ENCODE measurements around the gene PRR35. TPM values are rescaled to one million over a fixed set of nuclear protein-coding genes. Genes with fewer than 3 reads are reported as not detected.

The PRR35 gene
- total RNA-seq, 1 experiment from 2014 or later: not detected

DNA sequence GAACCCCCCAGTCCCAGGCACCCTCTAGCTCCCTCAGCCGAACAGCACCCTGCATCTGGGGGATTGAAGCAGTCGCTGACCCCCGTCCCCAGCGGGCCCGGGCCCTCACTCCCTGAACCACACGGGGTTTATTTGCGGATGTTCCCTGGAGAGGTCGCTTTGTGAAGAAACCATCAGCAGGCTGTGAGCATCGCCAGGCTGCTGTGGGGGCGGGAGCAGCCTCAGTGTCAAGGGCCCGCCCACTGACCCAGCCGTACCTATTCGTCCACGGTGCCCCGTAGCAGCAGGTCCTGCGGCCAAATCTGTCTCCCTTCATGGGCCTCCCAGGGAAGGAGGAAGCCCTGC, 23.2 kb downstream of the PRR35 start:
- H3K4me2 ChIP-seq (ENCODE audit: low read length): no peak overlapping the region
- H3K27ac ChIP-seq (ENCODE audit: low read length): no peak overlapping the region
- no peaks in the 10 kb centered on the region for H3K9me3 ChIP-seq (ENCODE audit: low read length)
- DNase-seq (no peak), ATAC-seq (no peak)
- ChIA-PET POLR2A (ENCODE audit: unreplicated experiment) (interaction anchor here (0.6 kb wide), 1 partner anchor 112 kb away, joined by 3 read pairs; no protein-coding TSS in a partner anchor), CTCF (no interaction called here)
- H3F3A ChIP-seq (ENCODE audit: low read length, unreplicated experiment): no peaks in the 10 kb centered on the region
- H4K20me1 ChIP-seq (ENCODE audit: low read length): no peaks in the 10 kb centered on the region
- no peak overlapping the region for H3K4me3 ChIP-seq (ENCODE audit: low read length)
- TF ChIP-seq EZH2phosphoT487 (IDR thresholded peaks at IDR 0.05; ENCODE audit: borderline replicate concordance, low read length): no peak
- TF ChIP-seq, protein P1, sequence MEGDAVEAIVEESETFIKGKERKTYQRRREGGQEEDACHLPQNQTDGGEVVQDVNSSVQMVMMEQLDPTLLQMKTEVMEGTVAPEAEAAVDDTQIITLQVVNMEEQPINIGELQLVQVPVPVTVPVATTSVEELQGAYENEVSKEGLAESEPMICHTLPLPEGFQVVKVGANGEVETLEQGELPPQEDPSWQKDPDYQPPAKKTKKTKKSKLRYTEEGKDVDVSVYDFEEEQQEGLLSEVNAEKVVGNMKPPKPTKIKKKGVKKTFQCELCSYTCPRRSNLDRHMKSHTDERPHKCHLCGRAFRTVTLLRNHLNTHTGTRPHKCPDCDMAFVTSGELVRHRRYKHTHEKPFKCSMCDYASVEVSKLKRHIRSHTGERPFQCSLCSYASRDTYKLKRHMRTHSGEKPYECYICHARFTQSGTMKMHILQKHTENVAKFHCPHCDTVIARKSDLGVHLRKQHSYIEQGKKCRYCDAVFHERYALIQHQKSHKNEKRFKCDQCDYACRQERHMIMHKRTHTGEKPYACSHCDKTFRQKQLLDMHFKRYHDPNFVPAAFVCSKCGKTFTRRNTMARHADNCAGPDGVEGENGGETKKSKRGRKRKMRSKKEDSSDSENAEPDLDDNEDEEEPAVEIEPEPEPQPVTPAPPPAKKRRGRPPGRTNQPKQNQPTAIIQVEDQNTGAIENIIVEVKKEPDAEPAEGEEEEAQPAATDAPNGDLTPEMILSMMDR (conservative IDR thresholded peaks at IDR 0.05; ENCODE audit: low read depth, low read length): no peak
- no peak for TF ChIP-seq EZH2 (IDR thresholded peaks at IDR 0.05; ENCODE audit: low read length, unreplicated experiment)
- no peak overlapping the region for H3K9ac ChIP-seq (ENCODE audit: low read length)
- no peaks in the 10 kb centered on the region for H3K36me3 ChIP-seq (ENCODE audit: low read depth, low read length)
- no peaks in the 10 kb centered on the region for H3K4me1 ChIP-seq (ENCODE audit: insufficient read depth, low read length)
- no peak overlapping the region for H2AFZ ChIP-seq (ENCODE audit: low read length)
- no peaks in the 10 kb centered on the region for H3K9me2 ChIP-seq (replicated peaks; ENCODE audit: low read length)
- BruUV-seq (replicated peaks): no TSS peak
- peaks cover 12% of the 10 kb centered on the region for H3K79me2 ChIP-seq (ENCODE audit: low read length)
- intact Hi-C loops (cut with micrococcal nuclease): loop anchor here (10.0 kb wide), 1 partner anchor 59 kb away; the partner anchor contains the start of gene CAPN15
- no peaks in the 10 kb centered on the region for H3K27me3 ChIP-seq (ENCODE audit: low read length)

DNA sequence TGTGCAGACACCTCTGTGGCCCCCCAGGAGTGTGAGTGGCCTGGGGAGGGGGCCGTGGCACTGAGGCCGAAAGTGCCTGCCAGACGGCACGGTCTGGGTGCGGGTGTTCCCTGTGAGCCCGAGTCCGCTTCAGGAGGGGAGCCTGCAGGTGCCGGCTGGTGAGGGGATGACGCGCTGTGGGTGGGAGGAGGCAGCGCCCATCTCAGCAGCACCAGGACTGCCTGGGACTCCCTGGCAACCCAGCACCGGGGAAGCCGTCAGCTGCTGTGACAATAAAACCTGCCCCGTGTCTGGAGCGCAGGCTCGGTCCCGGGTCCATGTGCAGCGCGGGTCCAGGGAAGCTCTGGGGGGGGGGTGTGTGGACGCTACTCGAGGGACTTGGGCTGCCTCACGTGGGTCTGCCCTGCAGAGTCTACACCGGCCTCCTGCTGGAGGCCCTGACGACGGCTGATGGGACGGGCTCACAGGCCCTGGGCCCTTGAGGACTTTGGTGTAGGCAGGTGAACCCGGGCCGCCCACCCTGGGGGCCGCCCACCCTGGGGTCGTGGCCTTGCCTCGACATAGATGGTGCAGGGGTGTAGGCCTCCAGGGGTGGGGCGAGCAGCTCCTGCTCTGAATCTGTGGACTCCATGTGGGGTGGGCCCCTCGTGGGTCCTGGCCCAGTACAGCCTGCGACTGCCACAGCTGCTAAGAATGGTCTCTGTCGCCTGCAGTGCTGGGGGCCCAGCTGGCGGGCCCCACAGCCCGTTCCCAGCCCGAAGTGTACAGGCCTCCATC, 23.8 kb downstream of the PRR35 start:
- BruUV-seq (replicated peaks): no TSS peak
- Histone ChIP-seq H3K27ac (ENCODE audit: low read length) (no peak overlapping the region), H3F3A (ENCODE audit: low read length, unreplicated experiment) (no peaks in the 10 kb centered on the region), H3K9me3 (ENCODE audit: low read length) (no peaks in the 10 kb centered on the region), H3K4me3 (ENCODE audit: low read length) (no peak overlapping the region), H3K36me3 (ENCODE audit: low read depth, low read length) (no peaks in the 10 kb centered on the region), H3K27me3 (ENCODE audit: low read length) (no peaks in the 10 kb centered on the region), H2AFZ (ENCODE audit: low read length) (no peak overlapping the region), H4K20me1 (ENCODE audit: low read length) (no peaks in the 10 kb centered on the region), H3K9me2 (replicated peaks; ENCODE audit: low read length) (no peaks in the 10 kb centered on the region), H3K79me2 (ENCODE audit: low read length) (peaks cover 16% of the 10 kb centered on the region), H3K4me1 (ENCODE audit: insufficient read depth, low read length) (no peaks in the 10 kb centered on the region), H3K9ac (ENCODE audit: low read length) (no peak overlapping the region), H3K4me2 (ENCODE audit: low read length) (no peak overlapping the region)
- ChIA-PET POLR2A (ENCODE audit: unreplicated experiment) (interaction anchor here (0.6 kb wide), 1 partner anchor 112 kb away, joined by 3 read pairs; no protein-coding TSS in a partner anchor), CTCF (no interaction called here)
- TF ChIP-seq EZH2phosphoT487 (IDR thresholded peaks at IDR 0.05; ENCODE audit: borderline replicate concordance, low read length) (no peak), EZH2 (IDR thresholded peaks at IDR 0.05; ENCODE audit: low read length, unreplicated experiment) (no peak)
- TF ChIP-seq, protein P1 (conservative IDR thresholded peaks at IDR 0.05; ENCODE audit: low read depth, low read length): no peak
- ATAC-seq (no peak), DNase-seq (no peak)
- intact Hi-C loops (cut with micrococcal nuclease): loop anchor here (10.0 kb wide), 1 partner anchor 59 kb away; the partner anchor contains the start of gene CAPN15

DNA sequence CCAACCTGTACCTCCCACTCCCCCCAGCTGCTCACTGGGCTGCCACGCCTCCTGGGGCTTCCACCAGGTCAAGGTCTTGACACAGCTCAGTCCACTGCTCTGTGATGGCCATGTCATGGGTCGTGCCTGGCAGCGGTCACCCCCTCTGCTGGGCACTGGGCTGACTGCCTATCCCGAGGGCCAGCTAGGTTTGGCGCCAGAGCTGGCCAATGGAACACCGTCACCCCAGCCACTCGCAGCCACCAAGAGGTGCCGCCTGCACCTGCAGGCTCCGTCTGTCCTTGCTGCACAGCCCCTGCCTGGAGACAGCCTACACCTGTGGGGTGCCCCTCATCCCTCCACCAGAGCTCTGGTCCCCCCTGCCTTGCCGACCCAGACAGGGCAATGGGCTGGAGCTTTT, 25.2 kb downstream of the PRR35 start:
- no peaks in the 10 kb centered on the region for H3K9me2 ChIP-seq (replicated peaks; ENCODE audit: low read length)
- H3K27ac ChIP-seq (ENCODE audit: low read length): no peak overlapping the region
- ChIA-PET POLR2A (ENCODE audit: unreplicated experiment) (no interaction called here), CTCF (interaction anchor here (0.6 to 1.0 kb wide), 2 partner anchors 9 to 15 kb away, joined by 3 read pairs; no protein-coding TSS in a partner anchor)
- no peak overlapping the region for H2AFZ ChIP-seq (ENCODE audit: low read length)
- TF ChIP-seq EZH2 (IDR thresholded peaks at IDR 0.05; ENCODE audit: low read length, unreplicated experiment) (no peak), EZH2phosphoT487 (IDR thresholded peaks at IDR 0.05; ENCODE audit: borderline replicate concordance, low read length) (no peak)
- TF ChIP-seq, protein P1 (conservative IDR thresholded peaks at IDR 0.05; ENCODE audit: low read depth, low read length): no peak; the same call in 1 of the 2 replicates
- DNase-seq (no peak), ATAC-seq (peak; percentile 3; the same call in 1 of the 2 replicates)
- no peak overlapping the region for H3K9ac ChIP-seq (ENCODE audit: low read length)
- no peaks in the 10 kb centered on the region for H4K20me1 ChIP-seq (ENCODE audit: low read length)
- H3K36me3 ChIP-seq (ENCODE audit: low read depth, low read length): no peaks in the 10 kb centered on the region
- H3K9me3 ChIP-seq (ENCODE audit: low read length): no peaks in the 10 kb centered on the region
- intact Hi-C loops (cut with micrococcal nuclease): loop anchor here (5.0 to 10.0 kb wide), 2 partner anchors 52 to 61 kb away; partner anchors contain the start of genes CAPN15 and METTL26
- H3F3A ChIP-seq (ENCODE audit: low read length, unreplicated experiment): no peaks in the 10 kb centered on the region
- BruUV-seq (replicated peaks): no TSS peak
- H3K27me3 ChIP-seq (ENCODE audit: low read length): no peaks in the 10 kb centered on the region
- no peak overlapping the region for H3K4me3 ChIP-seq (ENCODE audit: low read length)
- no peaks in the 10 kb centered on the region for H3K4me1 ChIP-seq (ENCODE audit: insufficient read depth, low read length)
- no peak overlapping the region for H3K4me2 ChIP-seq (ENCODE audit: low read length)
- peaks cover 19% of the 10 kb centered on the region for H3K79me2 ChIP-seq (ENCODE audit: low read length)
